HL-60/S4 (cell line): ENCODE results near the gene TMEM121.
"Not testable (repeated sequence)": the region's sequence is repeated elsewhere in the genome, so short reads cannot be mapped to it uniquely, and the experiment has no call there.

Experiments used
- in situ Hi-C: fragments of 300-500 bp; cut with MboI; formaldehyde crosslinking; loops from 2 replicates; pipeline ENCODE4 v1.14.3; 2022; ENCODE audit warnings: low sequenced_read_pairs

The TMEM121 gene

DNA sequence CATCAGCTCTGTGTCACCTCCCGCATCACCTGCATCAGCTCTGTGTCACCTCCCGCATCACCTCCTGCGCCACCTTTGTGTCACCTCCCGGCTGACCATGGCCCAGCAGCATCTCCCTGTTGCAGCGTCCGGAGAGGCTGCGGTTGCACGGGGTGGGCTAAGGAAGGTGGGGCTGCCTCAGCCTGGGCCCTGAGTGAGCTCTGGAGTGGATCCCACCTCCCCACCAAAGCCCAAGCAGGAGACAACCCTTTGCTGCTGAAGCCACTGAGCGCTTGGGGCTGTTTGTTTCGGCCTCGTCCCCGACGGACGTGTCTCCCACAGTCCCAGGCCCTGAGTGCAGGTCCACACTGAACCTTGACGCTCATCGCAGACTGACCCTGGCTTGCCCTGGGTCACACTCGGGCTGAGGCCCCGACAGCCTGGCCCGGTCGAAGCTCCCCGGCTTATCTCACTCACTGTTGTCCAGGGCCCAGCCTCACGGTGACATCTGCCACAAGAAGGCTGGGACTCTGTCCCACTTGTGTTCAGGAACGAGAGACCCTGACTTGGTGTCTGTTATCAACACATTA lies 12.2 kb downstream of the TMEM121 start:
- in situ Hi-C loops: no loop called here

DNA sequence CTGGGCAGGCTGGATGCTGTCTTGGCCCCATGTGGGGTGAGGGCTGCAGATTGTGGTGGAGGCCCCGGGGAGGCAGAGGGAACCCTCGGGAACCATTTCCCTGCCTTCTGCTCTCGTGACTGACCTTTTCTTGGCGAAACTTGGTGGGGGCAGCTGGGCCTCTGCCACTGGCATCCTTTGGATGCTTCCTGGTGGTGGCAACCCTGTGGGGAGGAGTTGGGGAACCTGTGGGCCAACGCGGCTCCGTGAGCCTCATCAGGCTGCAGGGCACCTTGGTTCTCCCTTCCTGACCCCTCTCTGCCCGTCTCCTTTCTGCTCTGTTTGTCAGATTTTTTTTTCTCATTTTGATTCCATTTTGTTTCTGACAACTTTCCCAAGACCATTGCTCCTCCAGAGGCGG lies 14.4 kb downstream of the TMEM121 start:
- in situ Hi-C loops: no loop called here

DNA sequence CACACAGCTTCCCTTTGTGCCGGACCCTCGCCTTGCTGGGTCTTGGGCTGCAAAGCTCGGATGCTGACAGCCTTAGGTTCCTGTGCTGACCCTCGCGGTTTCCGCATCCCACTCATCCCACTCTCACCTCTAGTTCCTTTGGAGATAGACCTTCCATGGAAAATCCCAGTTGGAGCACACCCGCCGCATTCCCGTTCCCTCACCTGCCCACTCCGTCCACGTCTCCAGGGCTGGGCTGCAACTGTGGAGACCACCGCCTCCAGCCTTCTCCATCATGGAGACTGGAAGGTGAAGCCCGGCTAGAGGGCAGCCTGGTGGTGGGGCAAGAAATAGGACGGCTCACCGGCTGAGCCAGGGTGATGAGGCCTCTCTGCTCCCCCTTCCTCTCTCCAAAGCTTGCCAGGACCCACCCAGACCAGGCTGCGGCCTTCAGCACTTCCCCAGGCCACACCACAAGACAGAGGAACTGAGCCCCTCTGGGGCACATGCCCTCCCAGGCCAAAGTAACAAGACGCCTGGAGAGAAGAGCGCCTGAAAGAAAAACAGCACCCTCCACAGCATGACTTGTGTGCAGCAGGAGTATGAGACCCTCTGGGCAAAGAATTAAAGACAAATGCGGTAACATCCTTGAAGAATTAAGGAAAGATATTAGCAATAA lies 15.0 kb downstream of the TMEM121 start:
- in situ Hi-C loops: no loop called here

DNA sequence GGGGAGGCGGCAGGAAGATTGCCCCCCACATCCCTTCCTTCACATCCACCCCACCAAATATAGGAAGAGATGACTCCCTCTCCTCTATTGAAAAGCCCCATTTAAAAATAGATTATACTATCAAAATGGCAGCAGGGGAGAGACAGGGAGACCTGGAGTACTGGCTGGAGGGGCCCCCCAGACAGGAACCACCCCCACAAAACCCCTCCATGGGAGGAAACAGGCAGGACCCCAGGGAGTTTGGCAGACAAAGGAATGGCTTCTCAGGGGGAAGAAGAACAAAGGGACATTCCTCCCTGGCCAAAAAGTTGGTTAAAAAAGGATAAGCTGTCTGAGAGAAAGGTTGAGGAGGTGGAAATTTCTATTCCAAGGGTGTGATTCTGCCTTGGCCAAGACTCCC lies 19.3 kb downstream of the TMEM121 start:
- in situ Hi-C loops: not testable (repeated sequence)

DNA sequence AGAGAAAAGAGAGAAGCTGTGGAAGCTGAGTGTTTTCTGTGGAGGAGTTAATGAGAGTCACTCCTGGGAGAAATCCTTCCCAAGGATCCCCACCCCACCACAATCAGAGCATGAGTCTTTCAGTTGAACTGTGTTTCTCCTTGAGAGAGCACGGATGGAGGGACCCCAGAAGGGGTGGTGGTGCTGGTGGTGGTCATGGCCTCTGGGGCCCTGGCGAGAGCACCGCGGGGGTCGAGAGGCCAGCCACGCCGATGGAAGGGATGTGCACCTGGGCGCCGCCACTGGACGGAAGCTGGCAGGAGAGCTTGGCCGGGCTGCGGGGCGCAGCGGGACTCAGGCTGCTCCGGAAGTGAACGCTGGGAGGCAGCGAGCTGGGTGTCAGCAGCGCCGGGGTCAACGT lies 20.0 kb downstream of the TMEM121 start:
- in situ Hi-C loops: not testable (repeated sequence)

DNA sequence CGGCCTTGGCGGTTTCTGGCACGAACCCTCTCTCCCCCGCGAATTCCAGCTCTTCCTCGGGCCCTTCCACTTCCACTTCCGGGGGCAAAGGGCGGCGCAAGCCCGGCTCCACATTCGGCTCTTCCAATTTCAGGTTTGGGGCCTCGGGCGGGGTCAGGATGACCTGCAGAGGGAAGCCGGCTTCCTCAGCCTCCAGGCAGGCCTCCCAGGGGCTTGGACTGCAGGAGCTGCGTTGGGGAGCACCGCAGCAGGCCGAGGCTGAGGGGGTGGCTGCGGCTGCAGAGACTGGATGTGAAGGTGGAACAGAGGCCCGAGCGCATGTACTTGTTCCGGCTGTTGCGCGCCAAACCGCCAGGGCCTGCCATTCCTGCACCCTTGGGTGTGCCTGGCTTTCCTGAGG lies 20.7 kb downstream of the TMEM121 start:
- in situ Hi-C loops: not testable (repeated sequence)

DNA sequence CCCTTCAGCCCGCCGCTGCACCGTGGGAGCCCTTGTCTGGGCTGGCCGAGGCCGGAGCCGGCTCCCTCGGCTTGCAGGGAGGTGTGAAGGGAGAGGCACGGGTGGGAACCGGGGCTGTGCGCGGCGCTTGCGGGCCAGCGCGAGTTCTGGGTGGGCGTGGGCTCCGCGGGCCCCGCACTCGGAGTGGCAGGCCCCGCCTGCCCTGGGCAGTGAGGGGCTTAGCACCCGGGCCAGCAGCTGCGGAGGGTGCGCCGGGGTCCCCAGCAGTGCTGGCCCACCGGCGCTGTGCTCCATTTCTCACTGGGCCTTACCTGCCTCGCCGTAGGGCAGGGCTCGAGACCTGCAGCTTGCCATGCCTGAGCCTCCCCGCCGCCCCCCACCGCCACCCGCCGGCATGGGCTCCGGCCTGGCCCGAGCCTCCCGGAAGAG lies 21.4 kb downstream of the TMEM121 start:
- in situ Hi-C loops: no loop called here

DNA sequence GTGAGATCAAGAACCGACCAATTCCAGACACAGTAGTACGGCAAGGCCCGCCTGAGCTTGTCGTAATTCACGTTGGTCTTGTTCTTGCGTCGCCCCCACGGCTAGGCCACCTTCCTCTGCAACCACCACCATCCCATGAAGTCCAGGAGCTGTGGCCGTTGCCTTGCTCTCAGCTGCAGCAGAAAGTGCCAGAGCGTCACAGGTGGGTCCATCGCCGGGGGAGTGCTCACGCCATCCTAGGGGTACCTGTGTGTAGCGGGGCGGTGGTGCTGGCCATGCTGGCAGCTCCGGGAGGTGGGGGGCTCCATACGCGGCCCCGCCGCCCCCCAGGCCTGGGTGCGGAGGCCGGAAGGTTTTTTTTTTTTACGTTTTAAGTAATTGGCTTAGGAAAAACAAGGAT lies 23.1 kb downstream of the TMEM121 start:
- in situ Hi-C loops: no loop called here

DNA sequence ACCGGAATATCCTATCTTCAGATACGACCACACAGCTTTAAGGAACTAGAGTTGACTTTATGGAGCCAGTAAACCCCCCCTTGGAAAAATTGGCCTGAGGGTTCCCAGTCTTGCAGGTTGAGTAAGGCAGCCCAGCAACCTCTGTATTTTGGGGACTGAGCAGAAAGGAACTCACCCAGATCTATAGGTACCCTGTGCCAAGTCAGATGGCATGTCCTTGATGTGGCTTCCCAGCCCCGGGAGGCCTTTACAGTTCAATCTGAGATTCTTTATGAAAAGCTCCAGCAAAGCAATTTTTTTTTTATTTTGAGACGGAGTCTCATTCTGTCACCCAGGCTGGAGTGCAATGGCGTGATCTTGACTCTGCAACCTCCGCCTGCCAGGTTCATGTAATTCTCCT lies 27.6 kb downstream of the TMEM121 start:
- in situ Hi-C loops: no loop called here

DNA sequence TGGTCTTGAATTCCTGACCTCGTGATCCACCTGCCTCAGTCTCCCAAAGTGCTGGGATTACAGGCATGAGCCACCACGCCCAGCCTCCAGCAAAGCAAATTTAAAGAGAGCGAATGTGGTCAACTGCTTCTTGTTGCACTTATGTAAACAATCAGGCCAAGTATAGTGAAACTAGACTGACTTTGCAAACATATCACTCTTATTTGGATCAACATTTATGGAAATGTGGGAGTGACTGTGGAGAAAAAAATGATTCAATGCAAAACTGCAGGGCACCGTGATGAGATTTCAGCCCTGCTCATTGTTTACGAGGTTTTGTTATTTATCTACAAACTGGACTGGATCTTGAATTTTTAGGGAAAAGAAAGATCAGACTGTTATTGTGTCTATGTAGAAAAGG lies 28.1 kb downstream of the TMEM121 start:
- in situ Hi-C loops: no loop called here

DNA sequence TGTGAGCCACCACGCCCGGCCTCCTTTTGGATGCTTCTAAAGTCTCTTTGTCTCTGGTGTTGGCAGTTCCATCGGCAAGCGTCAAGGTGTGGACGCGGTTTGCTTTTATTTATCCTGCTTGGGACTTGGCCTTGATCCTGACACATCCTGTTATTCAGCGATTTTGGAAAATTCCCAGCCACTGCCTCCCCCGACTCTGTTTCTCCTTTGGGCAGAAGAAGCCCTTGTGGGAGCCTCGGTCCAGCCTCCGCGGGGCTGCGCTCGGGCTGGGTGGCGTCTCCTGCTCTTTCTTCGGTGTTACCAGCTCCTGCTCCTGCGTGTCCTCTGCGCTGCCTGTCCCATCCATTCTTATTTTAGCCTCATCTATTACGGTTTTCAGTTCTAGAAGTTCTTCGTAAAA lies 31.3 kb downstream of the TMEM121 start:
- in situ Hi-C loops: not testable (repeated sequence)

DNA sequence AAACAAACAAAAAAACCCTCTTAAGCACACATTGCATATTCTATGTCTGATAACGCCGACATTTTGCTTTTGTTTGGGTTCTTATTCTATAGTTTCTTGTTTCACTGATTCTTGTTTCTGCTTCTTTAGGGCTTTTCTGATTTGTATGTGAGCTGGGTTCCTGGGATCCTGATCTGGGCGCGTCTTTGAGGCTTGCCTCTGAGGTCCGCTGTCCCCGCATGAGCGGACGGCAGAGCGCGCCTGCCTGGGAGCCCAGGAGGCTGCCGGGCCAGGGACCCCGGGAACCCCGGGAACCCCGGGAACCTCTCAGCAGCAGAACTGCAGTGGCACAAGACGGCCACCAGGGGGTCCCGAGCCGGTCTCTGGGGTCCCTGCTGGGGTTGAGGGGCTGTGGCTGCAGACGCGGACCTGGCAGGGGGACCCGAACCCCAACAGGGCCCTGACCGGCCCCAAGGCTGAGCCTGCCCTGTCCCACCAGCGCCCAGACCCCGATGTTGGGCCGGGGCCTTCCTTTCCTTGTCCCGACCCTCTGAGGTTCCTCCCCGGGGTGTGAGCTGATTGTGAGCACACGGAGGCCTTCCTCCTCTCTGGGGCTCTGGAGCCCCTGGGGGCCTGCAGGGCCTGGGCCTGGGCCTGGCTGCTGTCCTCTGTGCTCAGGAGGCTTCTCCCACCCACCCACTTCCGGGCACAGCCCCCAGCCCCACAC lies 32.2 kb downstream of the TMEM121 start:
- in situ Hi-C loops: not testable (repeated sequence)

DNA sequence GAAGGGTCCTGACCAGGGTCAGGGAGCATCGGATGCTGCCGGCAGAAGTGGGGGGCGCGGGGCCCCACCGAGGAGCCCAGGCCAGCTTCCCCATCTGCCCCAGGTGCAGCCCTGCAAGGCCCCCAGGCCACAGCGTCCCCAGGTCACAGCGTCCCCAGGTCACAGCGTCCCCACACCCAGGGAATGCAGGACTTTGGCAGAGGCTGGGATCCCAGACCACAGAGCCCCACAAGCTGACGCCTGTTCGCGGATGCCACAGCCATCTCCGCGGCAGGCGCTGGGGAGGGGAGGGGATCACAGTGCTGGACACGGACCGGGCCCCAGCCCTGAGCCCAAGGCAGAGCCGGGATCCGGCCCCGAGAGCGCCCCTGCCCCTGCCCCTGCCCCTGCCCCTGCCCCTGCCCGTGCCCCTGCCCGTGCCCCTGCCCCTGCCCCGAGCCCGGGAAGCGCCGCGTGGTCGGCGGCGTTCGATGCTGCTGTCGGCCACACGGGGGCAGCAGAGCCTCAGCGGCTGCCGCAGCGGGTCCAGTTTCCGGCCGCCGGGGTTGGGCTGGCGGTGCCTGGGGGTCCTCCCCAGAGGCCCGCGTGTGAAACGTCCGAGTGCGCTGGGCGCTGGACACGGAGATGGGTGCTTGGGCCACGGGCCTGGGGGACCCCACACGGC lies 33.1 kb downstream of the TMEM121 start:
- in situ Hi-C loops: not testable (repeated sequence)

DNA sequence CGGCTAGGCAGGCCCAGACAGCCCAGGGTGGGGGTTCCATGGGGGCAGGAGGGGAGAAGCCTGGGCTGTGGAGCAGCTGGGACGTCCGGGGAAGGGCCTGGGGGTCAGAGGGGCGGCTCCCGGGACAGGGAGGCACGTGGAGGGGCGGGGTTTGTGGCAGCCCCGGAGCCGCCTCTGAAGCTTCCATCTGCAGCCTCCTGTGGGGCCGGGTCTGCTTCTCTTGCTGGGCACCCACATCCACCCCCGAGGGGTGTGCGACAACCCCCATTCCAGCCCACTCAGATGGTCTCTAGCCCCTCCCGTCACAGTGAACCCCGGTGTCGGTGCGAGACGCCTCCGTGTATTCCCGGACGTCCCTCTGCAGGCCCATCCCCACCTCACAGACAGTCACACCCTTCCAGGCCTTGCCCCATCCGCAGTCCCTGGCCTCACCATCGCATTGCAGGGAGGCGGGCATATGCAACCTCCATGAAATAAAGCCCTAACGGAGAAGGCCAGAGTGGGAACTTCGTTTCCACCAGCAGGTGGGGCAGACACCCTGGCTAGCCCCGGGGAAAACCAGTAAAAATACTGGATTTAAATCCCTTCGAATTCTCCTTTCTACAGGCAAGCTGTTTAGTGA lies 33.8 kb downstream of the TMEM121 start:
- in situ Hi-C loops: not testable (repeated sequence)

DNA sequence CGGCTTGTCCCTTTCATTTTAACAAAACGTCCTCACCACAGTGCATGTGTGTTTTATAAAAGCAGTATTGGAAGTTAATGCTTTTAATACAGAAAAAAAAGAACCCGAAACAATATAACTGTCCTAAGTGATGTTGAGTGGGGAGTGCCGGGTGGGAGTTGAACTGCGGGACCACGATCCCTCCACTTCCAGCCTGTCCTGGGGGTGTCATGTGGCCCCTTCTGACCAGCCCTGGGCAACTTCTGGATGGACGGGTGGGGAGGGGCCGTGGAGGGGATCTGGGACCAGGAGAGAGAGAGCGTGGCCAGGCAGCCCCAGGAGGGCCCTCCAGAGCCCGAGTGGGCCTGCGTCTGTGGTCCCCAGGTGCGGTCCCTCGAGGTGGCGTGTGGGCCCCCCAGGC lies 35.0 kb downstream of the TMEM121 start:
- in situ Hi-C loops: not testable (repeated sequence)

DNA sequence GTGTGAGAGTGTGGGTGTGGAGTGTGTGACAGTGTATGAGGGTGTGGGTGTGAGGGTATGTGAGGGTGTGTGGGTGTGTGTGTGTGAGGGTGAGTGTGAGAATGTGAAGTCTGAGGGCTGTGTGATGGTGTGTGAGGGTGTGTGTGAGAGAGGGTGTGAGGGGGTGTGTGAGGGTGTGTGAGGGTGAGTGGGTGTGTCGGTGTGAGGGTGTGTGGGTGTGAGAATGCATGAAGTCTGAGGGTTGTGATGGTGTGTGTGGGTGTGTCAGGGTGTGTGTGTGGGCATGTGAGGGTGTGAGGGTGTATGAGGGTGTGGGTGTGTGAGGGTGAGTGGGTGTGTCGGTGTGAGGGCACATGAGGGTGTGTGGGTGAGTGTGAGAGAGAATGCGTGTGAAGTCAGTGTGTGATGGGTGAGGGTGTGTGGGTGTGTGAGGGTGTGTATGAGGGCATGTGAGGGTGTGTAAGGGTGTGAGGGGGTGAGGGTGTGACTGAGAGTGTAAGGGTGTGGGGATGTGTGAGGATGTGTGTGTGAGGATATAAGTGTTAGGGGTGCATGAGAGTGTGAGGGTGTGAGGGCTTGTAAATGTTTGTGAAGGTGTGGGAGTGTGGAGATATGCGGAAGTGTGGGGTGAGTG lies 36.4 kb downstream of the TMEM121 start:
- in situ Hi-C loops: no loop called here

DNA sequence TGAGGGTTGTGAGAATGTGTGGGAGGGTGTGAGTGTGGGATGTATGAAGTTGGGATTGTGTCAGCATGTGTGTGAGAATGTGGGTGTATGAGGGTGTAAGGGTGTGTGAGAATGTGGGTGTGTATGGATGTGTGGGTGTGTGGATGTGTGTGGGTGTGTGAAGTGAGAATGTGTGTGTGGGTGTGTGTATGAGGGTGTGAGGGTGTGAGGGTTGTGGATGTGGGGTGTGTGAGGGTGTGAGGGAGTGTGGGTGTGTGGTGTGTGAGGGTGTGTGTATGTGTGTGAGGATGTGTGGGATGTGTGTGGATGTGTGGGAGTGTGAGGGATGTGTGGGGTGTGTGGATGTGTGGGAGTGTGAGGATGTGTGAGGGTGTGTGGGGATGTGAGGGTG lies 37.0 kb downstream of the TMEM121 start:
- in situ Hi-C loops: no loop called here

DNA sequence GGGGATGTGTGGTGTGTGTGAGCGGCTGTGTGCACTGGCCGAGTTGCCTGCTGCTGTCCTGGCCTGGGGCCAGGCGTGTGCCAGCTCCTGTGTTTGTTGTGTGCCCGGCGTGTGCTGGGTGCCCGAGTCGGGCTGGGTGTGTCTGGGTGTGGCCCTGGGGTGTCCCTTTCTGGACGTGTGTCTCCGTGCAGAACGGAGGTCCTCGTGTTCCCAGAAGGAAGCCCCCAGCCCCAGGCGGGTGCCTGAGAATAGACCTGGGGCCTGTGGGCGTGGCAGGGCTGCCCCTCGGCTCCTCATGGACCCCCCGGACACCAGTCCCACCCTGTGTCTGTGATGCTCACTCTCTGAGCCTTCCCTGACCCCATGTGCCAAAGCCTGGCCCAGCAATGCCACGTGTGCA lies 38.2 kb downstream of the TMEM121 start:
- in situ Hi-C loops: not testable (repeated sequence)

DNA sequence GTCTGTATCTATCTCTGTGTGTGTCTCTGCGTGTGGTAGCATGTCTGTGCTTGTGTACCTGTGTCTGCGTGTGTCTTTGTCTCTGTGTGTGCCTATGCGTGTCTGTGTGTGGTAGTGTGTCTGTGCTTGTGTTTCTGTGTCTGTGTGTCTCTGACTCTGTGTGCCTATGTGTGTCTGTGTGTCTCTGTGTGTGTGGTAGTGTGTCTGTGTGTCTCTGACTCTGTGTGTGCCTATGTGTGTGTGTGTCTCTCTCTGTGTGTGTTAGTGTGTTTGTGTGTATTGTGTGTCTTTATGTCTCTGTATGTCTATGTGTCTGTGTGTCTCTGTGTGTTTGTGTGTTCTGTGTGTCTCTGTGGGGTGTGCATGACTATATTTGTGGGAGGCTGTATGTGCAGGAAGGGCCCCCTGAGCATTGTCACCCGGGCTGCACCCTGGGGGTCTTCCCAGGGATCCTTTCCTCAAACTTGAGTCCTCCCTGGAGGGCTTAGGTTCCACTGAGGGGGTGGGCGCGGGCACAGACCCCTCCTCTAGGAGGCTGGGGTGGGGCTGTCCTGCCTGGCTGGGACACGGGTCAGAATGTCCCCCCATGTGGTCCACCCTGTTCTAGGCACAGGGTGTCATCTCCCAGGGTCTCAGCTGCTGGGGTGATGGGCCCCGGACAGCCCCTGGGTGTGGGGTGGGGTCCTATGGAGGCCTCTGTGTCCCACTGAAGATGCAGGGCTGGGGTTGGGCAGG lies 39.0 kb downstream of the TMEM121 start:
- in situ Hi-C loops: not testable (repeated sequence)
